ENCODE measurements around the gene HADH. TPM values are rescaled to one million over a fixed set of nuclear protein-coding genes. Genes with fewer than 3 reads are reported as not detected.

Gene HADH
- total RNA-seq, 1 experiment from 2014 or later, result 39.8 TPM

GRCh38 chr4:108042927-108043326 lies 53.2 kb downstream of the HADH start:
- Mint-ChIP-seq H3K4me3 (no peak overlapping the region), H3K9me3 (0 out of 2 replicates have a peak, but pooled peaks cover 3% of the 10 kb centered on the region), H3K27me3 (ENCODE audit: low read depth) (no peaks in the 10 kb centered on the region), H3K36me3 (no peaks in the 10 kb centered on the region), H3K27ac (no peak overlapping the region), H3K4me1 (0 out of 2 replicates have a peak, but pooled peaks cover 3% of the 10 kb centered on the region)
- DNase-seq (ENCODE audit: low spot score) (no peak), ATAC-seq (no peak)
- CTCF ChIA-PET, result interaction anchor here (1.0 to 2.3 kb wide), 2 partner anchors 13 to 23 kb away, joined by 4 to 6 read pairs; no protein-coding TSS in a partner anchor
- TF ChIP-seq ZBTB21 (CRISPR knock-in tag; IDR thresholded peaks at IDR 0.05; ENCODE audit: borderline replicate concordance), result no peak
- TF ChIP-seq SP1 (CRISPR knock-in tag; conservative IDR thresholded peaks at IDR 0.05), result no peak
- no peak for TF ChIP-seq ESRRA (CRISPR knock-in tag; IDR thresholded peaks at IDR 0.05; ENCODE audit: borderline replicate concordance)
- TF ChIP-seq, protein P1, sequence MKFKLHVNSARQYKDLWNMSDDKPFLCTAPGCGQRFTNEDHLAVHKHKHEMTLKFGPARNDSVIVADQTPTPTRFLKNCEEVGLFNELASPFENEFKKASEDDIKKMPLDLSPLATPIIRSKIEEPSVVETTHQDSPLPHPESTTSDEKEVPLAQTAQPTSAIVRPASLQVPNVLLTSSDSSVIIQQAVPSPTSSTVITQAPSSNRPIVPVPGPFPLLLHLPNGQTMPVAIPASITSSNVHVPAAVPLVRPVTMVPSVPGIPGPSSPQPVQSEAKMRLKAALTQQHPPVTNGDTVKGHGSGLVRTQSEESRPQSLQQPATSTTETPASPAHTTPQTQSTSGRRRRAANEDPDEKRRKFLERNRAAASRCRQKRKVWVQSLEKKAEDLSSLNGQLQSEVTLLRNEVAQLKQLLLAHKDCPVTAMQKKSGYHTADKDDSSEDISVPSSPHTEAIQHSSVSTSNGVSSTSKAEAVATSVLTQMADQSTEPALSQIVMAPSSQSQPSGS (CRISPR knock-in tag; IDR thresholded peaks at IDR 0.05; ENCODE audit: borderline replicate concordance, low read depth), result no peak
- TF ChIP-seq IRF2 (CRISPR knock-in tag; IDR thresholded peaks at IDR 0.05; ENCODE audit: borderline replicate concordance, low read depth), result no peak
- no peak for TF ChIP-seq ZNF232 (CRISPR knock-in tag; IDR thresholded peaks at IDR 0.05)
- TF ChIP-seq, protein P2, sequence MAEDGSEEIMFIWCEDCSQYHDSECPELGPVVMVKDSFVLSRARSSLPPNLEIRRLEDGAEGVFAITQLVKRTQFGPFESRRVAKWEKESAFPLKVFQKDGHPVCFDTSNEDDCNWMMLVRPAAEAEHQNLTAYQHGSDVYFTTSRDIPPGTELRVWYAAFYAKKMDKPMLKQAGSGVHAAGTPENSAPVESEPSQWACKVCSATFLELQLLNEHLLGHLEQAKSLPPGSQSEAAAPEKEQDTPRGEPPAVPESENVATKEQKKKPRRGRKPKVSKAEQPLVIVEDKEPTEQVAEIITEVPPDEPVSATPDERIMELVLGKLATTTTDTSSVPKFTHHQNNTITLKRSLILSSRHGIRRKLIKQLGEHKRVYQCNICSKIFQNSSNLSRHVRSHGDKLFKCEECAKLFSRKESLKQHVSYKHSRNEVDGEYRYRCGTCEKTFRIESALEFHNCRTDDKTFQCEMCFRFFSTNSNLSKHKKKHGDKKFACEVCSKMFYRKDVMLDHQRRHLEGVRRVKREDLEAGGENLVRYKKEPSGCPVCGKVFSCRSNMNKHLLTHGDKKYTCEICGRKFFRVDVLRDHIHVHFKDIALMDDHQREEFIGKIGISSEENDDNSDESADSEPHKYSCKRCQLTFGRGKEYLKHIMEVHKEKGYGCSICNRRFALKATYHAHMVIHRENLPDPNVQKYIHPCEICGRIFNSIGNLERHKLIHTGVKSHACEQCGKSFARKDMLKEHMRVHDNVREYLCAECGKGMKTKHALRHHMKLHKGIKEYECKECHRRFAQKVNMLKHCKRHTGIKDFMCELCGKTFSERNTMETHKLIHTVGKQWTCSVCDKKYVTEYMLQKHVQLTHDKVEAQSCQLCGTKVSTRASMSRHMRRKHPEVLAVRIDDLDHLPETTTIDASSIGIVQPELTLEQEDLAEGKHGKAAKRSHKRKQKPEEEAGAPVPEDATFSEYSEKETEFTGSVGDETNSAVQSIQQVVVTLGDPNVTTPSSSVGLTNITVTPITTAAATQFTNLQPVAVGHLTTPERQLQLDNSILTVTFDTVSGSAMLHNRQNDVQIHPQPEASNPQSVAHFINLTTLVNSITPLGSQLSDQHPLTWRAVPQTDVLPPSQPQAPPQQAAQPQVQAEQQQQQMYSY (CRISPR knock-in tag; IDR thresholded peaks at IDR 0.05), result no peak
- no peak for TF ChIP-seq ZNF671 (CRISPR knock-in tag; IDR thresholded peaks at IDR 0.05)
- TF ChIP-seq ZBTB43 (CRISPR knock-in tag; IDR thresholded peaks at IDR 0.05), result no peak
- no peak for TF ChIP-seq RORB (CRISPR knock-in tag; IDR thresholded peaks at IDR 0.05)
- no peak for TF ChIP-seq CREB1 (CRISPR knock-in tag; IDR thresholded peaks at IDR 0.05)
- TF ChIP-seq, protein P3, sequence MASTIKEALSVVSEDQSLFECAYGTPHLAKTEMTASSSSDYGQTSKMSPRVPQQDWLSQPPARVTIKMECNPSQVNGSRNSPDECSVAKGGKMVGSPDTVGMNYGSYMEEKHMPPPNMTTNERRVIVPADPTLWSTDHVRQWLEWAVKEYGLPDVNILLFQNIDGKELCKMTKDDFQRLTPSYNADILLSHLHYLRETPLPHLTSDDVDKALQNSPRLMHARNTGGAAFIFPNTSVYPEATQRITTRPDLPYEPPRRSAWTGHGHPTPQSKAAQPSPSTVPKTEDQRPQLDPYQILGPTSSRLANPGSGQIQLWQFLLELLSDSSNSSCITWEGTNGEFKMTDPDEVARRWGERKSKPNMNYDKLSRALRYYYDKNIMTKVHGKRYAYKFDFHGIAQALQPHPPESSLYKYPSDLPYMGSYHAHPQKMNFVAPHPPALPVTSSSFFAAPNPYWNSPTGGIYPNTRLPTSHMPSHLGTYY (CRISPR knock-in tag; IDR thresholded peaks at IDR 0.05), result no peak
- no peak for TF ChIP-seq HMGA2 (CRISPR knock-in tag; IDR thresholded peaks at IDR 0.05)
- no peak for TF ChIP-seq RELA (CRISPR knock-in tag; IDR thresholded peaks at IDR 0.05; ENCODE audit: borderline replicate concordance)
- no peak for TF ChIP-seq SMAD3 (CRISPR knock-in tag; IDR thresholded peaks at IDR 0.05; ENCODE audit: borderline replicate concordance)
- TF ChIP-seq ZNF423 (CRISPR knock-in tag; IDR thresholded peaks at IDR 0.05), result no peak
- TF ChIP-seq JAZF1 (CRISPR knock-in tag; IDR thresholded peaks at IDR 0.05), result no peak
- TF ChIP-seq, protein P4, sequence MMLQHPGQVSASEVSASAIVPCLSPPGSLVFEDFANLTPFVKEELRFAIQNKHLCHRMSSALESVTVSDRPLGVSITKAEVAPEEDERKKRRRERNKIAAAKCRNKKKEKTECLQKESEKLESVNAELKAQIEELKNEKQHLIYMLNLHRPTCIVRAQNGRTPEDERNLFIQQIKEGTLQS (CRISPR knock-in tag; conservative IDR thresholded peaks at IDR 0.05), result no peak
- TF ChIP-seq ATF1 (CRISPR knock-in tag; IDR thresholded peaks at IDR 0.05), result no peak
- POLR2A ChIA-PET, result no interaction called here

GRCh38 chr4:108043526-108043925 lies 53.8 kb downstream of the HADH start:
- TF ChIP-seq, protein P5, sequence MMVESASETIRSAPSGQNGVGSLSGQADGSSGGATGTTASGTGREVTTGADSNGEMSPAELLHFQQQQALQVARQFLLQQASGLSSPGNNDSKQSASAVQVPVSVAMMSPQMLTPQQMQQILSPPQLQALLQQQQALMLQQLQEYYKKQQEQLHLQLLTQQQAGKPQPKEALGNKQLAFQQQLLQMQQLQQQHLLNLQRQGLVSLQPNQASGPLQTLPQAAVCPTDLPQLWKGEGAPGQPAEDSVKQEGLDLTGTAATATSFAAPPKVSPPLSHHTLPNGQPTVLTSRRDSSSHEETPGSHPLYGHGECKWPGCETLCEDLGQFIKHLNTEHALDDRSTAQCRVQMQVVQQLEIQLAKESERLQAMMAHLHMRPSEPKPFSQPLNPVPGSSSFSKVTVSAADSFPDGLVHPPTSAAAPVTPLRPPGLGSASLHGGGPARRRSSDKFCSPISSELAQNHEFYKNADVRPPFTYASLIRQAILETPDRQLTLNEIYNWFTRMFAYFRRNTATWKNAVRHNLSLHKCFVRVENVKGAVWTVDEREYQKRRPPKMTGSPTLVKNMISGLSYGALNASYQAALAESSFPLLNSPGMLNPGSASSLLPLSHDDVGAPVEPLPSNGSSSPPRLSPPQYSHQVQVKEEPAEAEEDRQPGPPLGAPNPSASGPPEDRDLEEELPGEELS (CRISPR knock-in tag; IDR thresholded peaks at IDR 0.05), result no peak
- DNase-seq (ENCODE audit: low spot score), result no peak
- peak; percentile 85 for ATAC-seq
- 0 out of 2 replicates have a peak, but pooled peaks cover 3% of the 10 kb centered on the region for H3K9me3 Mint-ChIP-seq
- H3K36me3 Mint-ChIP-seq, result no peaks in the 10 kb centered on the region
- no peaks in the 10 kb centered on the region for H3K27me3 Mint-ChIP-seq (ENCODE audit: low read depth)
- no peak overlapping the region for H3K27ac Mint-ChIP-seq
- no peak overlapping the region for H3K4me3 Mint-ChIP-seq
- CTCF ChIA-PET, result interaction anchor here (1.0 to 2.3 kb wide), 2 partner anchors 13 to 23 kb away, joined by 4 to 6 read pairs; no protein-coding TSS in a partner anchor
- 0 out of 2 replicates have a peak, but pooled peaks cover 3% of the 10 kb centered on the region for H3K4me1 Mint-ChIP-seq
- POLR2A ChIA-PET, result no interaction called here
